ENCODE results near the gene YEATS4.

DNA sequence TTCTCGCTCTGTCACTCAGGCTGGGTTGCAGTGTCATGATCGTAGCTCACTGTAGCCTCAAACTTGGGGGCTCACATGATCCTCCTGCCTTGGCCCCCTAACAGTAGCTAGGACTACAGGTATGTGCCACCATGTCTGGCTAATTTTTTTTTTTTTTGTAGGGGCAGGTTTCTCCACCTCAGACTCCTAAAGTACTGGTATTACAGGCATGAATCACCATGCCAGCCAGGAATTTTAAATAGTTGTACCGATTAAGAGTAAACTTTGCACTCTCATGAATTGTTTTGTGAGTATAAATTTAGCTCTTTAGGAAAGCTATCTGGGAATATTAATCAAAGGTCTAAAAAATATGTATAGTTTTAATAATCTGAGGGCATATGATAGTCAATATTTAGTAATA is 25.5 kb downstream of the YEATS4 start:
- TF ChIP-seq YY1 (IDR thresholded peaks at IDR 0.05) (no peak), RAD21 (IDR thresholded peaks at IDR 0.05) (no peak), CTCF (IDR thresholded peaks at IDR 0.05; ENCODE audit: low read depth, low read length, missing input control) (no peak), ATF3 (IDR thresholded peaks at IDR 0.05) (no peak), MAX (IDR thresholded peaks at IDR 0.05) (no peak), NR2F2 (IDR thresholded peaks at IDR 0.05) (no peak), GABPA (IDR thresholded peaks at IDR 0.05 in 1 of 2, conservative IDR thresholded peaks at IDR 0.05 in 1 of 2) (no peak), TAF1 (conservative IDR thresholded peaks at IDR 0.05) (no peak), JUND (IDR thresholded peaks at IDR 0.05) (no peak)
- TF ChIP-seq, protein P1, sequence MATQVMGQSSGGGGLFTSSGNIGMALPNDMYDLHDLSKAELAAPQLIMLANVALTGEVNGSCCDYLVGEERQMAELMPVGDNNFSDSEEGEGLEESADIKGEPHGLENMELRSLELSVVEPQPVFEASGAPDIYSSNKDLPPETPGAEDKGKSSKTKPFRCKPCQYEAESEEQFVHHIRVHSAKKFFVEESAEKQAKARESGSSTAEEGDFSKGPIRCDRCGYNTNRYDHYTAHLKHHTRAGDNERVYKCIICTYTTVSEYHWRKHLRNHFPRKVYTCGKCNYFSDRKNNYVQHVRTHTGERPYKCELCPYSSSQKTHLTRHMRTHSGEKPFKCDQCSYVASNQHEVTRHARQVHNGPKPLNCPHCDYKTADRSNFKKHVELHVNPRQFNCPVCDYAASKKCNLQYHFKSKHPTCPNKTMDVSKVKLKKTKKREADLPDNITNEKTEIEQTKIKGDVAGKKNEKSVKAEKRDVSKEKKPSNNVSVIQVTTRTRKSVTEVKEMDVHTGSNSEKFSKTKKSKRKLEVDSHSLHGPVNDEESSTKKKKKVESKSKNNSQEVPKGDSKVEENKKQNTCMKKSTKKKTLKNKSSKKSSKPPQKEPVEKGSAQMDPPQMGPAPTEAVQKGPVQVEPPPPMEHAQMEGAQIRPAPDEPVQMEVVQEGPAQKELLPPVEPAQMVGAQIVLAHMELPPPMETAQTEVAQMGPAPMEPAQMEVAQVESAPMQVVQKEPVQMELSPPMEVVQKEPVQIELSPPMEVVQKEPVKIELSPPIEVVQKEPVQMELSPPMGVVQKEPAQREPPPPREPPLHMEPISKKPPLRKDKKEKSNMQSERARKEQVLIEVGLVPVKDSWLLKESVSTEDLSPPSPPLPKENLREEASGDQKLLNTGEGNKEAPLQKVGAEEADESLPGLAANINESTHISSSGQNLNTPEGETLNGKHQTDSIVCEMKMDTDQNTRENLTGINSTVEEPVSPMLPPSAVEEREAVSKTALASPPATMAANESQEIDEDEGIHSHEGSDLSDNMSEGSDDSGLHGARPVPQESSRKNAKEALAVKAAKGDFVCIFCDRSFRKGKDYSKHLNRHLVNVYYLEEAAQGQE (IDR thresholded peaks at IDR 0.05): no peak
- TF ChIP-seq, protein P2, sequence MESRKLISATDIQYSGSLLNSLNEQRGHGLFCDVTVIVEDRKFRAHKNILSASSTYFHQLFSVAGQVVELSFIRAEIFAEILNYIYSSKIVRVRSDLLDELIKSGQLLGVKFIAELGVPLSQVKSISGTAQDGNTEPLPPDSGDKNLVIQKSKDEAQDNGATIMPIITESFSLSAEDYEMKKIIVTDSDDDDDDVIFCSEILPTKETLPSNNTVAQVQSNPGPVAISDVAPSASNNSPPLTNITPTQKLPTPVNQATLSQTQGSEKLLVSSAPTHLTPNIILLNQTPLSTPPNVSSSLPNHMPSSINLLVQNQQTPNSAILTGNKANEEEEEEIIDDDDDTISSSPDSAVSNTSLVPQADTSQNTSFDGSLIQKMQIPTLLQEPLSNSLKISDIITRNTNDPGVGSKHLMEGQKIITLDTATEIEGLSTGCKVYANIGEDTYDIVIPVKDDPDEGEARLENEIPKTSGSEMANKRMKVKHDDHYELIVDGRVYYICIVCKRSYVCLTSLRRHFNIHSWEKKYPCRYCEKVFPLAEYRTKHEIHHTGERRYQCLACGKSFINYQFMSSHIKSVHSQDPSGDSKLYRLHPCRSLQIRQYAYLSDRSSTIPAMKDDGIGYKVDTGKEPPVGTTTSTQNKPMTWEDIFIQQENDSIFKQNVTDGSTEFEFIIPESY (IDR thresholded peaks at IDR 0.05): no peak

All from liver (tissue), 3 donors.